ENCODE data around the gene FOCAD.

DNA sequence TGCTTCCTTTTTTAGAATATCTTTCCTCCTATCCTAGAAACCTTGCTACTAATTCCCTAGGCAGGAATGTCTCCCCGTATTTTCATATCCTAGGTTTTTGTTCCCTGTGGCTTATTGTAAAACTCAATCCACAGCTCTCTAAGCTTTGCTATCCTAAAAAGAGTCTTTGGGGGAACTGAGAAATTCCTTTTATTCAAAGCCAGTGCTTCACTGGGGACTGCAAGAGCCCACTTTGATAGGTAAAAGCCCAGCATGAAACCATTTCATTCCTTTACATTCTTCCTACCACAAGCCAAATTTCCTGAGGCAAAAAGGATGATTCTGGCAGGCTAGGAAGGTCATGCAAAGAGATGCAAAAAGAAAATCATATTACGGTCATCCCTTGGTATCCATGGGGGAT lies 353.2 kb downstream of the FOCAD start:
- TF ChIP-seq, protein P1, sequence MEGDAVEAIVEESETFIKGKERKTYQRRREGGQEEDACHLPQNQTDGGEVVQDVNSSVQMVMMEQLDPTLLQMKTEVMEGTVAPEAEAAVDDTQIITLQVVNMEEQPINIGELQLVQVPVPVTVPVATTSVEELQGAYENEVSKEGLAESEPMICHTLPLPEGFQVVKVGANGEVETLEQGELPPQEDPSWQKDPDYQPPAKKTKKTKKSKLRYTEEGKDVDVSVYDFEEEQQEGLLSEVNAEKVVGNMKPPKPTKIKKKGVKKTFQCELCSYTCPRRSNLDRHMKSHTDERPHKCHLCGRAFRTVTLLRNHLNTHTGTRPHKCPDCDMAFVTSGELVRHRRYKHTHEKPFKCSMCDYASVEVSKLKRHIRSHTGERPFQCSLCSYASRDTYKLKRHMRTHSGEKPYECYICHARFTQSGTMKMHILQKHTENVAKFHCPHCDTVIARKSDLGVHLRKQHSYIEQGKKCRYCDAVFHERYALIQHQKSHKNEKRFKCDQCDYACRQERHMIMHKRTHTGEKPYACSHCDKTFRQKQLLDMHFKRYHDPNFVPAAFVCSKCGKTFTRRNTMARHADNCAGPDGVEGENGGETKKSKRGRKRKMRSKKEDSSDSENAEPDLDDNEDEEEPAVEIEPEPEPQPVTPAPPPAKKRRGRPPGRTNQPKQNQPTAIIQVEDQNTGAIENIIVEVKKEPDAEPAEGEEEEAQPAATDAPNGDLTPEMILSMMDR (conservative IDR thresholded peaks at IDR 0.05; ENCODE audit: low read depth, low read length): no peak
- no peak for TF ChIP-seq EZH2 (IDR thresholded peaks at IDR 0.05; ENCODE audit: borderline replicate concordance, low read depth, low read length, poor library complexity, severe bottlenecking)
